Rectal smooth muscle tissue (tissue), 1 donor: ENCODE results near the gene PPP1R1C.

Experiments
- H3K27ac ChIP-seq: one replicate; pipeline ENCODE4 v1.7.0; 2013; ENCODE audit warnings: low read depth, low read length, inconsistent platforms
- H3K27me3 ChIP-seq: one replicate; pipeline ENCODE4 v1.7.0; 2013; ENCODE audit warnings: low read length; ENCODE audit not compliant: control insufficient read depth, insufficient read depth
- H3K36me3 ChIP-seq: one replicate; pipeline ENCODE4 v1.7.0; 2013; ENCODE audit warnings: low read length; ENCODE audit not compliant: control insufficient read depth, insufficient read depth
- H3K4me1 ChIP-seq: one replicate; pipeline ENCODE4 v1.7.0; 2013; ENCODE audit warnings: low read length; ENCODE audit not compliant: control insufficient read depth, insufficient read depth
- H3K4me3 ChIP-seq: one replicate; pipeline ENCODE4 v1.7.0; 2013; ENCODE audit warnings: low read length
- H3K9ac ChIP-seq: one replicate; pipeline ENCODE4 v1.7.0; 2013; ENCODE audit warnings: low read length

PPP1R1C gene

GRCh38 chr2:182078988-182079602, 93.4 kb downstream of the PPP1R1C start:
- no peak overlapping the region for H3K9ac ChIP-seq
- H3K4me1 ChIP-seq = no peaks in the 10 kb centered on the region
- no peaks in the 10 kb centered on the region for H3K36me3 ChIP-seq
- H3K27me3 ChIP-seq = no peaks in the 10 kb centered on the region
- H3K4me3 ChIP-seq = no peak overlapping the region
- H3K27ac ChIP-seq = no peak overlapping the region

GRCh38 chr2:182080493-182080892, 94.8 kb downstream of the PPP1R1C start:
- no peak overlapping the region for H3K9ac ChIP-seq
- no peaks in the 10 kb centered on the region for H3K27me3 ChIP-seq
- no peak overlapping the region for H3K4me3 ChIP-seq
- no peak overlapping the region for H3K27ac ChIP-seq
- no peaks in the 10 kb centered on the region for H3K36me3 ChIP-seq
- H3K4me1 ChIP-seq = no peaks in the 10 kb centered on the region

- H3K27me3 ChIP-seq = no peaks in the 10 kb centered on the region
- no peak overlapping the region for H3K27ac ChIP-seq
- H3K4me3 ChIP-seq = no peak overlapping the region
- no peak overlapping the region for H3K9ac ChIP-seq
- H3K4me1 ChIP-seq = no peaks in the 10 kb centered on the region
- H3K36me3 ChIP-seq = no peaks in the 10 kb centered on the region
Observed at GRCh38 chr2:182081602-182082260, 96.1 kb downstream of the PPP1R1C start.

GRCh38 chr2:182088681-182089320, 103.1 kb downstream of the PPP1R1C start:
- Histone ChIP-seq H3K27me3 (no peaks in the 10 kb centered on the region), H3K9ac (no peak overlapping the region), H3K4me1 (no peaks in the 10 kb centered on the region), H3K36me3 (no peaks in the 10 kb centered on the region), H3K4me3 (no peak overlapping the region), H3K27ac (no peak overlapping the region)

GRCh38 chr2:182090486-182090885, 104.8 kb downstream of the PPP1R1C start:
- H3K36me3 ChIP-seq = no peaks in the 10 kb centered on the region
- no peak overlapping the region for H3K9ac ChIP-seq
- no peaks in the 10 kb centered on the region for H3K27me3 ChIP-seq
- H3K4me3 ChIP-seq = no peak overlapping the region
- H3K27ac ChIP-seq = no peak overlapping the region
- H3K4me1 ChIP-seq = no peaks in the 10 kb centered on the region

- H3K4me1 ChIP-seq = no peaks in the 10 kb centered on the region
- H3K36me3 ChIP-seq = no peaks in the 10 kb centered on the region
- no peaks in the 10 kb centered on the region for H3K27me3 ChIP-seq
- H3K27ac ChIP-seq = no peak overlapping the region
- no peak overlapping the region for H3K9ac ChIP-seq
- H3K4me3 ChIP-seq = no peak overlapping the region
Observed at GRCh38 chr2:182097571-182098164, 112.0 kb downstream of the PPP1R1C start.

- H3K9ac ChIP-seq = no peak overlapping the region
- H3K36me3 ChIP-seq = no peaks in the 10 kb centered on the region
- H3K27ac ChIP-seq = no peak overlapping the region
- H3K4me1 ChIP-seq = no peaks in the 10 kb centered on the region
- H3K4me3 ChIP-seq = no peak overlapping the region
- no peaks in the 10 kb centered on the region for H3K27me3 ChIP-seq
Observed at GRCh38 chr2:182098648-182099047, 113.0 kb downstream of the PPP1R1C start.

- H3K4me3 ChIP-seq = no peak overlapping the region
- H3K36me3 ChIP-seq = no peaks in the 10 kb centered on the region
Observed at GRCh38 chr2:182101263-182101662, 115.6 kb downstream of the PPP1R1C start.

GRCh38 chr2:182103526-182103925, 117.9 kb downstream of the PPP1R1C start:
- Histone ChIP-seq H3K9ac (no peak overlapping the region), H3K27ac (no peak overlapping the region), H3K36me3 (no peaks in the 10 kb centered on the region), H3K4me1 (no peaks in the 10 kb centered on the region), H3K27me3 (no peaks in the 10 kb centered on the region), H3K4me3 (no peak overlapping the region)

More at GRCh38 chr2:182101263-182101662, 115.6 kb downstream of the PPP1R1C start:
- Histone ChIP-seq H3K4me1 (no peaks in the 10 kb centered on the region), H3K9ac (no peak overlapping the region), H3K27me3 (no peaks in the 10 kb centered on the region), H3K27ac (no peak overlapping the region)

GRCh38 chr2:182110347-182110746, 124.7 kb downstream of the PPP1R1C start:
- no peaks in the 10 kb centered on the region for H3K36me3 ChIP-seq
- H3K27ac ChIP-seq = no peak overlapping the region
- no peak overlapping the region for H3K9ac ChIP-seq
- no peak overlapping the region for H3K4me3 ChIP-seq
- H3K4me1 ChIP-seq = no peaks in the 10 kb centered on the region
- H3K27me3 ChIP-seq = no peaks in the 10 kb centered on the region

GRCh38 chr2:182113334-182113733, 127.7 kb downstream of the PPP1R1C start:
- H3K4me3 ChIP-seq = no peak overlapping the region
- H3K36me3 ChIP-seq = no peaks in the 10 kb centered on the region
- no peaks in the 10 kb centered on the region for H3K4me1 ChIP-seq
- no peak overlapping the region for H3K27ac ChIP-seq
- no peaks in the 10 kb centered on the region for H3K27me3 ChIP-seq
- no peak overlapping the region for H3K9ac ChIP-seq

GRCh38 chr2:182115258-182115657, 129.6 kb downstream of the PPP1R1C start:
- H3K36me3 ChIP-seq = no peaks in the 10 kb centered on the region
- no peaks in the 10 kb centered on the region for H3K4me1 ChIP-seq
- H3K4me3 ChIP-seq = no peak overlapping the region
- no peak overlapping the region for H3K27ac ChIP-seq
- H3K9ac ChIP-seq = no peak overlapping the region
- H3K27me3 ChIP-seq = no peaks in the 10 kb centered on the region
